ENCODE measurements around the gene MXD3. TPM values are rescaled to one million over a fixed set of nuclear protein-coding genes. Genes with fewer than 3 reads are reported as not detected.

MXD3 gene
- total and polyA plus RNA-seq, 10 of the 15 experiments (the other 5 are each of a cell fraction or from before 2014, with no cell fraction given): 0.24 to 29.8 (median 13.5) TPM

GRCh38 chr5:177261510-177261909, 50.2 kb downstream of the MXD3 start:
- RAD21 ChIA-PET (ENCODE audit: unreplicated experiment): no interaction called here
- BruUV-seq (replicated peaks): no TSS peak
- intact Hi-C loops (cut with micrococcal nuclease; ENCODE audit: unreplicated experiment): loop anchor here (5.0 kb wide), 1 partner anchor 149 kb away; no protein-coding TSS in a partner anchor
- Histone ChIP-seq H3K9ac (ENCODE audit: control insufficient read depth, insufficient read depth, low read length) (no peak overlapping the region), H3K4me2 (ENCODE audit: control insufficient read depth, insufficient read depth) (no peak overlapping the region), H3K9me3 (replicated peaks; ENCODE audit: control insufficient read depth, insufficient read depth, low read length) (no peaks in the 10 kb centered on the region), H3K4me1 (ENCODE audit: control insufficient read depth, insufficient read depth, low read length) (no peaks in the 10 kb centered on the region), H3K79me2 (ENCODE audit: control insufficient read depth, insufficient read depth, low read length) (no peaks in the 10 kb centered on the region), H3K36me3 (ENCODE audit: control insufficient read depth in 2 of 2, insufficient read depth in 2 of 2, low read length in 1 of 2) (peaks cover 13 to 34% of the 10 kb centered on the region in 2 experiments), H3K4me3 (no peak overlapping the region), H3K27me3 (replicated peaks in 1 of 2; ENCODE audit: control insufficient read depth in 2 of 2, insufficient read depth in 2 of 2, low read length in 1 of 2) (no peaks in the 10 kb centered on the region), H2AFZ (ENCODE audit: control insufficient read depth, low read depth, low read length) (no peak overlapping the region), H4K20me1 (ENCODE audit: control insufficient read depth, insufficient read depth) (no peaks in the 10 kb centered on the region), H3K27ac (ENCODE audit: control insufficient read depth, insufficient read depth) (no peak overlapping the region)
- in situ Hi-C loops (cut with MboI): no loop called here
- TF ChIP-seq SMC3 (IDR thresholded peaks at IDR 0.05; ENCODE audit: borderline replicate concordance, low read length): no peak
- SMC1A ChIA-PET (ENCODE audit: uncharacterized antibody, unreplicated experiment): no interaction called here
- POLR2A ChIA-PET: no interaction called here
- WGBS (ENCODE audit: insufficient coverage, insufficient replicate concordance, low lambda C conversion rate, missing lambda C conversion rate): 90% methylated on average over 1 of the region's 1 CpG
- CTCF ChIA-PET: no interaction called here
- no peak for FAIRE-seq
- DNase-seq (ENCODE audit: low read depth, low spot score): no peak
- ATAC-seq: no peak

- FAIRE-seq (no peak), DNase-seq (ENCODE audit: low read depth, low spot score) (no peak), ATAC-seq (no peak)
- H3K4me2 ChIP-seq (ENCODE audit: control insufficient read depth, insufficient read depth): no peak overlapping the region
- no peak overlapping the region for H3K27ac ChIP-seq (ENCODE audit: control insufficient read depth, insufficient read depth)
- 92% methylated on average over 7 of the region's 7 CpGs for WGBS (ENCODE audit: insufficient coverage, insufficient replicate concordance, low lambda C conversion rate, missing lambda C conversion rate)
- intact Hi-C loops (cut with micrococcal nuclease; ENCODE audit: unreplicated experiment) (loop anchor here (5.0 kb wide), 1 partner anchor 149 kb away; no protein-coding TSS in a partner anchor), in situ Hi-C loops (cut with MboI) (no loop called here)
- H3K9ac ChIP-seq (ENCODE audit: control insufficient read depth, insufficient read depth, low read length): no peak overlapping the region
- BruUV-seq (replicated peaks): no TSS peak
- H3K36me3 ChIP-seq (ENCODE audit: control insufficient read depth in 2 of 2, insufficient read depth in 2 of 2, low read length in 1 of 2): peaks cover 11 to 34% of the 10 kb centered on the region in 2 experiments
- H3K9me3 ChIP-seq (replicated peaks; ENCODE audit: control insufficient read depth, insufficient read depth, low read length): no peaks in the 10 kb centered on the region
- CTCF ChIA-PET: no interaction called here
- no peak overlapping the region for H2AFZ ChIP-seq (ENCODE audit: control insufficient read depth, low read depth, low read length)
- RAD21 ChIA-PET (ENCODE audit: unreplicated experiment): no interaction called here
- H3K27me3 ChIP-seq (replicated peaks in 1 of 2; ENCODE audit: control insufficient read depth in 2 of 2, insufficient read depth in 2 of 2, low read length in 1 of 2): no peaks in the 10 kb centered on the region
- POLR2A ChIA-PET: interaction anchor here (0.7 kb wide), 1 partner anchor 35 kb away, joined by 5 read pairs; no protein-coding TSS in a partner anchor
- H4K20me1 ChIP-seq (ENCODE audit: control insufficient read depth, insufficient read depth): no peaks in the 10 kb centered on the region
- no peak overlapping the region for H3K4me3 ChIP-seq
- SMC1A ChIA-PET (ENCODE audit: uncharacterized antibody, unreplicated experiment): no interaction called here
- no peaks in the 10 kb centered on the region for H3K4me1 ChIP-seq (ENCODE audit: control insufficient read depth, insufficient read depth, low read length)
- H3K79me2 ChIP-seq (ENCODE audit: control insufficient read depth, insufficient read depth, low read length): no peaks in the 10 kb centered on the region
- TF ChIP-seq NR2C1 (IDR thresholded peaks at IDR 0.05) (no peak), PAX8 (IDR thresholded peaks at IDR 0.05) (no peak), PAX5 (IDR thresholded peaks at IDR 0.05; ENCODE audit: borderline replicate concordance, low read depth, low read length) (no peak), ZBED1 (IDR thresholded peaks at IDR 0.05; ENCODE audit: borderline replicate concordance) (no peak), SPI1 (IDR thresholded peaks at IDR 0.05; ENCODE audit: borderline replicate concordance, insufficient read depth, low read depth, low read length) (no peak), ASH2L (IDR thresholded peaks at IDR 0.05; ENCODE audit: borderline replicate concordance, low read depth) (no peak), STAT3 (IDR thresholded peaks at IDR 0.05; ENCODE audit: low read depth, low read length) (no peak), SMARCA5 (IDR thresholded peaks at IDR 0.05) (no peak), CEBPB (IDR thresholded peaks at IDR 0.05; ENCODE audit: borderline replicate concordance in 1 of 2, low read depth in 2 of 2, low read length in 2 of 2) (no peak), MTA2 (IDR thresholded peaks at IDR 0.05; ENCODE audit: low read depth) (no peak), SKIL (IDR thresholded peaks at IDR 0.05; ENCODE audit: low read depth, poor library complexity, severe bottlenecking) (no peak), TCF3 (IDR thresholded peaks at IDR 0.05; ENCODE audit: borderline replicate concordance, insufficient read depth, low read depth, low read length) (no peak), IRF5 (IDR thresholded peaks at IDR 0.05; ENCODE audit: borderline replicate concordance) (no peak), BHLHE40 (IDR thresholded peaks at IDR 0.05; ENCODE audit: borderline replicate concordance in 1 of 2, low read depth in 2 of 2, low read length in 1 of 2) (no peak)
These were observed 50.7 kb downstream of the MXD3 start for GRCh38 chr5:177260961-177261360.

All from GM12878 (cell line).